HepG2 (cell line): ENCODE measurements around the gene PRR14. TPM values are rescaled to one million over a fixed set of nuclear protein-coding genes. Genes with fewer than 3 reads are reported as not detected.

Experiments
- ATAC-seq: fragments of 200-7000 bp; cut with Tn5 transposase; 3 replicates; pipeline ENCODE4 v1.9.1; 2020; ENCODE audit warnings: mild to moderate bottlenecking, moderate library complexity
- BruUV-seq: library from RNA; stranded (reverse); fragments of 400-500 nt; replicated peaks from 2 replicates; lab custom pipeline; 2021; lab: Mats Ljungman, UMichigan
- CTCF ChIA-PET: fragments of 300-600 bp; formaldehyde crosslinking; extraction: SDS; loops from one replicate; lab custom pipeline; 2021; ENCODE audit warnings: low total read pairs, inconsistent platforms, low intra/inter-chr PET ratio; lab: Yijun Ruan, JAX
- POLR2A ChIA-PET: fragments of 350-600 bp; sonication (Branson Sonifier 250); formaldehyde crosslinking; loops from one replicate; lab custom pipeline; 2020; ENCODE audit warnings: antibody characterized with exemption, inconsistent platforms; lab: Yijun Ruan, JAX
- DNase-seq: peaks from one replicate; pipeline ENCODE4 v3.0.0-alpha.2; 2015; ENCODE audit warnings: low spot score
- FAIRE-seq: peaks from 3 replicates; lab custom pipeline; 2011; peaks lifted over from hg19 to GRCh38; lab: Jason Lieb, UNC
- H2AFZ ChIP-seq: one replicate; pipeline ENCODE4 v1.6.1; 2011; ENCODE audit warnings: low read length, inconsistent platforms
- H3K27ac ChIP-seq: fragments of 300-600 bp; 3 replicates; pipeline ENCODE4 v1.8.0; 2011; ENCODE audit warnings: mixed run types, mild to moderate bottlenecking, mixed read lengths, low read length, inconsistent platforms; ENCODE audit not compliant: insufficient read depth; ENCODE audit errors: extremely low read length
- H3K27me3 ChIP-seq, 2 experiments: fragments of 200-600 bp in 1 of 2; 2 replicates in 1 of 2; 3 replicates in 1 of 2; pipeline versions ENCODE4 v1.6.0 to v1.8.0; 2011; ENCODE audit warnings: low read length in 2 of 2, mild to moderate bottlenecking in 2 of 2, moderate library complexity in 2 of 2, inconsistent platforms in 1 of 2; ENCODE audit not compliant: insufficient read depth in 2 of 2, control insufficient read depth in 1 of 2
- H3K36me3 ChIP-seq, 2 experiments: fragments of 200-600 bp in 1 of 2; replicated peaks in 1 of 2; 2 replicates in 1 of 2; 3 replicates in 1 of 2; pipeline versions ENCODE4 v1.5.1 to v1.8.0; 2011; ENCODE audit warnings: low read length in 2 of 2, inconsistent platforms in 1 of 2; ENCODE audit not compliant: insufficient read depth in 2 of 2, control insufficient read depth in 1 of 2
- H3K4me1 ChIP-seq: 2 replicates; pipeline ENCODE4 v1.5.1; 2012; ENCODE audit warnings: low read length, inconsistent platforms; ENCODE audit not compliant: insufficient read depth
- H3K4me2 ChIP-seq: 2 replicates; pipeline ENCODE4 v1.6.0; 2011; ENCODE audit warnings: low read depth, low read length, inconsistent platforms
- H3K4me3 ChIP-seq, 3 experiments: fragments of 200-600 bp in 1 of 3; sonication (generic), shearing (Covaris generic) in 1 of 3; replicated peaks in 1 of 3; 2 replicates each; pipeline ENCODE4 v1.5.1; 2011 to 2016; ENCODE audit warnings: low read length in 3 of 3, inconsistent platforms in 2 of 3, low read depth in 2 of 3, mild to moderate bottlenecking in 2 of 3, control low read depth in 1 of 3, mixed read lengths in 1 of 3; ENCODE audit not compliant: insufficient read depth in 1 of 3
- H3K79me2 ChIP-seq: one replicate; pipeline ENCODE4 v1.6.1; 2011; ENCODE audit warnings: low read length, inconsistent platforms; ENCODE audit not compliant: insufficient read depth
- H3K9ac ChIP-seq: 2 replicates; pipeline ENCODE4 v1.6.0; 2011; ENCODE audit warnings: mild to moderate bottlenecking, low read depth, low read length, inconsistent platforms; ENCODE audit not compliant: insufficient read depth
- H3K9me3 ChIP-seq: 2 replicates; pipeline ENCODE4 v1.5.1; 2012; ENCODE audit warnings: mild to moderate bottlenecking, low read length
- H4K20me1 ChIP-seq: 2 replicates; pipeline ENCODE4 v1.6.0; 2011; ENCODE audit warnings: inconsistent platforms, mild to moderate bottlenecking, low read length, moderate library complexity; ENCODE audit not compliant: insufficient read depth
- CENPX ChIP-seq: sonication (generic); formaldehyde crosslinking; IDR thresholded peaks from 2 replicates; pipeline ENCODE4 v1.9.0; 2021; ENCODE audit warnings: mild to moderate bottlenecking, missing genetic modification reagents, moderate library complexity
- ERF ChIP-seq: IDR thresholded peaks from 2 replicates; pipeline ENCODE4 v1.6.1; 2018; ENCODE audit warnings: missing biosample characterization, missing genetic modification reagents
- FOXO4 ChIP-seq: sonication (generic); formaldehyde crosslinking; conservative IDR thresholded peaks from 2 replicates; pipeline ENCODE4 v1.8.1; 2023; ENCODE audit warnings: missing genetic modification reagents
- GMEB1 ChIP-seq: sonication (generic); formaldehyde crosslinking; IDR thresholded peaks from 2 replicates; pipeline ENCODE4 v1.5.1; 2020; ENCODE audit warnings: missing genetic modification reagents, mild to moderate bottlenecking, borderline replicate concordance
- HDAC1 ChIP-seq: sonication (generic); formaldehyde crosslinking; IDR thresholded peaks from 2 replicates; pipeline ENCODE4 v1.5.1; 2020; ENCODE audit warnings: mild to moderate bottlenecking, missing genetic modification reagents
- HNF1B ChIP-seq: sonication (generic); formaldehyde crosslinking; IDR thresholded peaks from 2 replicates; pipeline ENCODE4 v1.5.1; 2020; ENCODE audit warnings: mild to moderate bottlenecking, moderate library complexity, missing genetic modification reagents
- KAT8 ChIP-seq: IDR thresholded peaks from 2 replicates; pipeline ENCODE4 v1.6.1; 2016; ENCODE audit warnings: missing genetic modification reagents, missing compliant biosample characterization
- MTERF4 ChIP-seq: sonication (generic); formaldehyde crosslinking; IDR thresholded peaks from 2 replicates; pipeline ENCODE4 v1.8.0; 2023; ENCODE audit warnings: mild to moderate bottlenecking, missing genetic modification reagents
- NFRKB ChIP-seq: fragments of 450-650 bp; IDR thresholded peaks from 2 replicates; pipeline ENCODE4 v1.6.1; 2017
- RARG ChIP-seq: sonication (generic); formaldehyde crosslinking; IDR thresholded peaks from 2 replicates; pipeline ENCODE4 v1.4.0; 2020; ENCODE audit warnings: low read depth, mild to moderate bottlenecking, missing genetic modification reagents
- SAP130 ChIP-seq: IDR thresholded peaks from 2 replicates; pipeline ENCODE4 v1.6.1; 2016; ENCODE audit warnings: low read depth
- STAT5B ChIP-seq: sonication (generic); formaldehyde crosslinking; IDR thresholded peaks from 2 replicates; pipeline ENCODE4 v1.4.0; 2020; ENCODE audit warnings: missing genetic modification reagents
- ZBTB26 ChIP-seq: IDR thresholded peaks from 2 replicates; pipeline ENCODE4 v1.6.1; 2016; ENCODE audit warnings: missing compliant biosample characterization, missing genetic modification reagents, borderline replicate concordance
- ZBTB7A ChIP-seq: sonication (generic); formaldehyde crosslinking; IDR thresholded peaks from 2 replicates; pipeline ENCODE4 v1.8.0; 2022; ENCODE audit warnings: mild to moderate bottlenecking, missing genetic modification reagents
- ZNF546 ChIP-seq: sonication (generic); formaldehyde crosslinking; conservative IDR thresholded peaks from 2 replicates; pipeline ENCODE4 v1.8.1; 2023; ENCODE audit warnings: mild to moderate bottlenecking, missing genetic modification reagents
- ZNF547 ChIP-seq: sonication (generic); formaldehyde crosslinking; IDR thresholded peaks from 2 replicates; pipeline ENCODE4 v1.5.1; 2020; ENCODE audit warnings: mild to moderate bottlenecking, missing genetic modification reagents
- WGBS: methylation state at CpG from one replicate; pipeline ENCODE4 v1.1.6; 2017; ENCODE audit warnings: low lambda C conversion rate; 5-methylcytosine and 5-hydroxymethylcytosine counted together
- in situ Hi-C: cut with HindIII; loops from 2 replicates; pipeline ENCODE4 v1.10.0; 2017; ENCODE audit warnings: low pct_unique_long_range_greater_than_20kb; ENCODE audit not compliant: extremely low pct_ligation_motif_present
- intact Hi-C: fragments of 100-400 bp; cut with micrococcal nuclease; formaldehyde crosslinking; loops from one replicate; pipeline ENCODE4 v1.10.0; 2022; ENCODE audit not compliant: unreplicated experiment
- polyA plus RNA-seq, 8 experiments: library from polyadenylated mRNA; depleted of rRNA in 3 of 8; stranded (reverse) in 7 of 8; unstranded in 1 of 8; fragments of >200 nt; fragmentation: Illumina TruSeq in 4 of 8; extraction: Trizol in 4 of 8; gene quantifications; 2 replicates each; pipeline versions ENCODE4 v1.2.1 to v1.2.3, GENCODE V29; 2011 to 2016; ENCODE audit warnings: low read depth in 4 of 8, missing spikeins in 1 of 8, mixed read lengths in 1 of 8; ENCODE audit not compliant: insufficient read depth in 1 of 8
- total RNA-seq, 5 experiments: library from RNA; depleted of rRNA; stranded (reverse); fragments of >200 nt; fragmentation: Illumina TruSeq; extraction: Trizol; gene quantifications; 2 replicates each; pipeline ENCODE4 v1.2.3, GENCODE V29; 2016; ENCODE audit warnings: low read depth in 1 of 5

Gene PRR14
- total and polyA plus RNA-seq, 2 of the 13 experiments (the other 11 are each of a cell fraction or from before 2014, with no cell fraction given), result 8.4 to 11.0 TPM

GRCh38 chr16:30623536-30624283, 27.1 kb upstream of the PRR14 start:
- H3K4me1 ChIP-seq, result peaks cover 86% of the 10 kb centered on the region
- no peaks in the 10 kb centered on the region for H3K36me3 ChIP-seq
- H2AFZ ChIP-seq, result peak overlapping the region; percentile 45
- intact Hi-C loops, result no loop called here
- no peak overlapping the region for H3K27ac ChIP-seq
- ChIA-PET POLR2A (interaction anchor here (1.1 to 6.5 kb wide), 3 partner anchors 10 to 20 kb away, joined by 3 to 46 read pairs (median 3); partner anchors contain the start of gene ZNF689), CTCF (no interaction called here)
- peak overlapping the region; percentile 73 for H3K4me2 ChIP-seq
- H4K20me1 ChIP-seq, result no peaks in the 10 kb centered on the region
- peak; percentile 49 for ATAC-seq
- DNase-seq, result no peak
- H3K27me3 ChIP-seq, result peaks cover 0 to 19% of the 10 kb centered on the region in 2 experiments; a peak in 3 of 5 replicates
- BruUV-seq, result no TSS peak
- H3K9ac ChIP-seq, result peak overlapping the region; percentile 3; the same call in 1 of the 2 replicates
- H3K79me2 ChIP-seq, result no peaks in the 10 kb centered on the region
- no peak for FAIRE-seq
- 25% methylated on average over 11 of the region's 11 CpGs for WGBS
- H3K9me3 ChIP-seq, result no peaks in the 10 kb centered on the region
- in situ Hi-C loops, result loop anchor here (5.0 kb wide), 1 partner anchor 51 kb away; the partner anchor contains the start of gene ZNF688
- peak overlapping the region; percentile 35 to 43 (median 37) for H3K4me3 ChIP-seq
- TF ChIP-seq ZNF546 (no peak), FOXO4 (CRISPR knock-in tag) (no peak), CENPX (CRISPR knock-in tag) (no peak), ZBTB7A (CRISPR knock-in tag) (0 out of 2 replicates have a peak, but pooled peaks have one; percentile 0), HNF1B (CRISPR knock-in tag) (0 out of 2 replicates have a peak, but pooled peaks have one; percentile 40), RARG (no peak), ZNF547 (CRISPR knock-in tag) (0 out of 2 replicates have a peak, but pooled peaks have one; percentile 22), HDAC1 (CRISPR knock-in tag) (0 out of 2 replicates have a peak, but pooled peaks have one; percentile 18), GMEB1 (CRISPR knock-in tag) (0 out of 2 replicates have a peak, but pooled peaks have one; percentile 28), ZBTB26 (CRISPR knock-in tag) (no peak), KAT8 (CRISPR knock-in tag) (no peak), NFRKB (no peak), STAT5B (CRISPR knock-in tag) (no peak), ERF (CRISPR knock-in tag) (0 out of 2 replicates have a peak, but pooled peaks have one; percentile 16), MTERF4 (peak; percentile 74; the same call in 1 of the 2 replicates), SAP130 (CRISPR knock-in tag) (peak; percentile 11; the same call in 1 of the 2 replicates)
